A673 (cell line): ENCODE data around the gene ARHGEF4.

Experiments used
- CTCF ChIP-seq: fragments of 300-800, 200-600 bp; sonication (generic); conservative IDR thresholded peaks from 2 replicates; pipeline ENCODE4 v1.5.1; 2017; ENCODE audit warnings: low read depth, mild to moderate bottlenecking, antibody characterized with exemption, low read length, moderate library complexity, mixed read lengths
- EZH2 ChIP-seq: fragments of 200-600 bp; sonication (generic); IDR thresholded peaks from 2 replicates; pipeline ENCODE4 v1.6.1; 2017; ENCODE audit warnings: borderline replicate concordance, low read depth, mild to moderate bottlenecking, mixed read lengths, antibody characterized with exemption, low read length; ENCODE audit not compliant: poor library complexity, severe bottlenecking

- TF ChIP-seq CTCF: no peak
- TF ChIP-seq EZH2: no peak
These were observed 241.3 kb downstream of the ARHGEF4 start for GRCh38 chr2:131077966-131078365.
